ENCODE results near the gene DTX1.
"Not testable (repeated sequence)": the region's sequence is repeated elsewhere in the genome, so short reads cannot be mapped to it uniquely, and the experiment has no call there.

DTX1 gene

DNA sequence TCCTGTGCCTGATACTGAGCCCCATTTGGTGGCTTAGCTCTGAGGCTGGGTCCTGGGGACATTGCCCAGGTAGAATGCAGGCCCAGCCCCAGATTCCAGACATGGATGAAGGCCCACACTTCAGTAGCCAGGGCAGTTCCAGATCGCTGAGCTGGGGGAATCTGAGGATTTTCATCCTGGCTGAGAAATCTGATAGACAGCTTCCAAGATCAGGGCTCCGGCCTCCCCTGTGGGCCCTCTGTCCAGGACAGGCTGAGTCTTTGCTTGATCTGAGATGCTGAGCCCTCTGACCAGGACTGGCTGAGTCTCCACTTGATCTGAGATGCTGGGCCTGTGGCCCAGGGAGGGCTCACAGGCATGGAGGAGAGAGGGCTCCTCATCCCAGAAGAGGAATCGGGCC lies 82.3 kb downstream of the DTX1 start:
- ChIA-PET POLR2A (no interaction called here), CTCF (interaction anchor here (2.3 kb wide), 1 partner anchor 14 kb away, joined by 7 read pairs; no protein-coding TSS in a partner anchor)
- no peak for DNase-seq (ENCODE audit: extremely low spot score)
- TF ChIP-seq, protein P1, sequence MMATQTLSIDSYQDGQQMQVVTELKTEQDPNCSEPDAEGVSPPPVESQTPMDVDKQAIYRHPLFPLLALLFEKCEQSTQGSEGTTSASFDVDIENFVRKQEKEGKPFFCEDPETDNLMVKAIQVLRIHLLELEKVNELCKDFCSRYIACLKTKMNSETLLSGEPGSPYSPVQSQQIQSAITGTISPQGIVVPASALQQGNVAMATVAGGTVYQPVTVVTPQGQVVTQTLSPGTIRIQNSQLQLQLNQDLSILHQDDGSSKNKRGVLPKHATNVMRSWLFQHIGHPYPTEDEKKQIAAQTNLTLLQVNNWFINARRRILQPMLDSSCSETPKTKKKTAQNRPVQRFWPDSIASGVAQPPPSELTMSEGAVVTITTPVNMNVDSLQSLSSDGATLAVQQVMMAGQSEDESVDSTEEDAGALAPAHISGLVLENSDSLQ (IDR thresholded peaks at IDR 0.05): no peak
- TF ChIP-seq NFRKB (IDR thresholded peaks at IDR 0.05) (no peak), FOXM1 (IDR thresholded peaks at IDR 0.05; ENCODE audit: borderline replicate concordance) (no peak), LEF1 (IDR thresholded peaks at IDR 0.05; ENCODE audit: borderline replicate concordance) (no peak), TARDBP (IDR thresholded peaks at IDR 0.05) (no peak), ELF4 (IDR thresholded peaks at IDR 0.05) (no peak)

DNA sequence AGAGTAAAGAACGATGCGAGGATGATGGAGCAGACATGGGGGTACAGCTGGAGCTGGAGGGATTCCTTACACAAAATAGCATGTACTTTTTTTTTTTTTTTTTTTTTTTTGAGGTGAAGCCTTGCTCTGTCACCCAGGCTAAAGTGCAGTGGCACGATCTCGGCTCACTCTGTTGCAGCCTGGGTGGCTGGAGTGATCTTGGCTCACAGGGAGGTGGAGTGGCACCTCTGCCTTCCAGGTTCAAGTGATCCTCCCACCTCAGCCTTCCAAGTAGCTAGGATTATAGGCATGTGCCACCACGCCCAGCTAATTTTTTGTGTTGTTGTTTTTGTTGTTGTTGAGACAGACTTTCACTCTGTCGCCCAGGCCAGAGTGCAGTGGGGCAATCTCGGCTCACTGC lies 84.2 kb downstream of the DTX1 start:
- no peak for TF ChIP-seq SP1 (IDR thresholded peaks at IDR 0.05)
- TF ChIP-seq HDGF (IDR thresholded peaks at IDR 0.05; ENCODE audit: borderline replicate concordance): no peak
- no peak for TF ChIP-seq ELF4 (IDR thresholded peaks at IDR 0.05)
- no peak for TF ChIP-seq BHLHE40 (IDR thresholded peaks at IDR 0.05; ENCODE audit: borderline replicate concordance)
- TF ChIP-seq, protein P1 (IDR thresholded peaks at IDR 0.05): no peak
- no peak for TF ChIP-seq L3MBTL2 (conservative IDR thresholded peaks at IDR 0.05)
- no peak for TF ChIP-seq ARNT (IDR thresholded peaks at IDR 0.05)
- no peak for TF ChIP-seq SUZ12 (IDR thresholded peaks at IDR 0.05)
- no peak for TF ChIP-seq CTBP1 (IDR thresholded peaks at IDR 0.05; ENCODE audit: borderline replicate concordance)
- no peak for TF ChIP-seq ZNF384 (IDR thresholded peaks at IDR 0.05)
- TF ChIP-seq FOXM1 (IDR thresholded peaks at IDR 0.05; ENCODE audit: borderline replicate concordance): no peak
- ChIA-PET CTCF (no interaction called here), POLR2A (no interaction called here)

DNA sequence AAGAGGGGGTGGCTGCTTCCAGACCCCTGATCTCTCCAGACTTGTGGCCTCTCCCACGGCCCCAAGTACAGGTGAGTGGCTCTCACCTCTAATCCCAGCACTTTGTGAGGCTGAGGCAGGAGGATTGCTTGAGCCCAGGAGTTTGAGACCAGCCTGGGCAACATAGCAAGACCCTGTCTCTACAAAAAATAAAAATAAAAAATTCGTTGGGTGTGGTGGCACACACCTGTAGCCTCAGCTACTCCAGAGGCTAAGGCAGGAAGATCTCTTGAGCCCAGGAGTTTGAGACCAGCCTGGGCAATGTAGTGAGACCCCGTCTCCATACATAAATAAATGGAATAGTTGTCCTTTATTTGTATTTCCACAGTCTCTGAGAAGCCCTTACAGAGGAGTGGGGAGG lies 85.2 kb downstream of the DTX1 start:
- CTCF ChIA-PET; POLR2A ChIA-PET; DNase-seq (ENCODE audit: extremely low spot score): not testable (repeated sequence)

More for the DNA sequence above, 84.2 kb downstream of the DTX1 start:
- no peak for DNase-seq (ENCODE audit: extremely low spot score)

- TF ChIP-seq CTBP1 (IDR thresholded peaks at IDR 0.05; ENCODE audit: borderline replicate concordance) (no peak), LEF1 (IDR thresholded peaks at IDR 0.05; ENCODE audit: borderline replicate concordance) (no peak), ZNF384 (IDR thresholded peaks at IDR 0.05) (no peak), SUZ12 (IDR thresholded peaks at IDR 0.05) (no peak), NFRKB (IDR thresholded peaks at IDR 0.05) (no peak), ARNT (IDR thresholded peaks at IDR 0.05) (no peak), ELF4 (IDR thresholded peaks at IDR 0.05) (no peak), BHLHE40 (IDR thresholded peaks at IDR 0.05; ENCODE audit: borderline replicate concordance) (no peak), FOXA1 (IDR thresholded peaks at IDR 0.05) (no peak), HDGF (IDR thresholded peaks at IDR 0.05; ENCODE audit: borderline replicate concordance) (no peak), FOXM1 (IDR thresholded peaks at IDR 0.05; ENCODE audit: borderline replicate concordance) (no peak), TARDBP (IDR thresholded peaks at IDR 0.05) (no peak), SP1 (IDR thresholded peaks at IDR 0.05) (no peak), L3MBTL2 (conservative IDR thresholded peaks at IDR 0.05) (no peak)
- TF ChIP-seq, protein P1 (IDR thresholded peaks at IDR 0.05): no peak
- CTCF ChIA-PET: no interaction called here
- POLR2A ChIA-PET: no interaction called here
- DNase-seq (ENCODE audit: extremely low spot score): no peak
Observed at GRCh38 chr12:113142173-113142885, 85.8 kb downstream of the DTX1 start.

- ChIA-PET POLR2A (no interaction called here), CTCF (no interaction called here)
- no peak for DNase-seq (ENCODE audit: extremely low spot score)
- TF ChIP-seq FOXM1 (IDR thresholded peaks at IDR 0.05; ENCODE audit: borderline replicate concordance) (no peak), TARDBP (IDR thresholded peaks at IDR 0.05) (no peak), FOXA1 (IDR thresholded peaks at IDR 0.05) (no peak)
Observed at GRCh38 chr12:113142886-113143332, 86.4 kb downstream of the DTX1 start.

DNA sequence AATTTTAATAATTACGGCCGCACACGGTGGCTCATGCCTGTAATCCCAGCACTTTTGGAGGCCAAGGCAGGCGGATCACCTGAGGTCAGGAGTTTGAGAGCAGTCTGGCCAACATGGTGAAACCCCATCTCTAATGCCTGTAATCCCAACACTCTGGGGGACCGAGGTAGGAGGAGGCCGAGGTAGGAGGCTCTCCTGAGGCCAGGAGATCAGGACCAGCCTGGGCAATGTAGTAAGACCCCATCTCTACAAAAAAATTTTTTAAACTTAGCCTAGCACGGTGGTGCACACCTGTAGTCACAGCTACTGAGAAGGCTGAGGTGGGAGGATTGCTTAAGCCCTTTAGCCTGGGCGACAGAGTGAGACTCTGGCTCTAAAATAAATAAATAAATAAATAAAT lies 87.4 kb downstream of the DTX1 start:
- ChIA-PET CTCF (no interaction called here), POLR2A (no interaction called here)
- no peak for TF ChIP-seq LEF1 (IDR thresholded peaks at IDR 0.05; ENCODE audit: borderline replicate concordance)
- TF ChIP-seq FOXM1 (IDR thresholded peaks at IDR 0.05; ENCODE audit: borderline replicate concordance): no peak
- no peak for TF ChIP-seq HDGF (IDR thresholded peaks at IDR 0.05; ENCODE audit: borderline replicate concordance)
- TF ChIP-seq ZNF384 (IDR thresholded peaks at IDR 0.05): no peak
- no peak for TF ChIP-seq L3MBTL2 (conservative IDR thresholded peaks at IDR 0.05)
- TF ChIP-seq ELF4 (IDR thresholded peaks at IDR 0.05): no peak
- no peak for TF ChIP-seq FOXA1 (IDR thresholded peaks at IDR 0.05)
- TF ChIP-seq ARNT (IDR thresholded peaks at IDR 0.05): no peak
- DNase-seq (ENCODE audit: extremely low spot score): no peak

GRCh38 chr12:113144806-113145205 lies 88.3 kb downstream of the DTX1 start:
- no peak for DNase-seq (ENCODE audit: extremely low spot score)
- TF ChIP-seq, protein P1 (IDR thresholded peaks at IDR 0.05): no peak
- TF ChIP-seq FOXM1 (IDR thresholded peaks at IDR 0.05; ENCODE audit: borderline replicate concordance) (no peak), ELF4 (IDR thresholded peaks at IDR 0.05) (no peak), TARDBP (IDR thresholded peaks at IDR 0.05) (no peak), HDGF (IDR thresholded peaks at IDR 0.05; ENCODE audit: borderline replicate concordance) (no peak), ZNF384 (IDR thresholded peaks at IDR 0.05) (no peak), FOXA1 (IDR thresholded peaks at IDR 0.05) (no peak), FOXK2 (IDR thresholded peaks at IDR 0.05) (no peak)
- POLR2A ChIA-PET: interaction anchor here (1.1 kb wide), 1 partner anchor 40 kb away, joined by 3 read pairs; the partner anchor contains the start of genes DDX54 and RITA1

More at GRCh38 chr12:113144806-113145205, 88.3 kb downstream of the DTX1 start:
- CTCF ChIA-PET: no interaction called here
